ENCODE measurements around the gene CCR2.

The CCR2 gene

GRCh38 chr3:46393011-46393410 lies 39.1 kb downstream of the CCR2 start:
- TF ChIP-seq, protein P1, sequence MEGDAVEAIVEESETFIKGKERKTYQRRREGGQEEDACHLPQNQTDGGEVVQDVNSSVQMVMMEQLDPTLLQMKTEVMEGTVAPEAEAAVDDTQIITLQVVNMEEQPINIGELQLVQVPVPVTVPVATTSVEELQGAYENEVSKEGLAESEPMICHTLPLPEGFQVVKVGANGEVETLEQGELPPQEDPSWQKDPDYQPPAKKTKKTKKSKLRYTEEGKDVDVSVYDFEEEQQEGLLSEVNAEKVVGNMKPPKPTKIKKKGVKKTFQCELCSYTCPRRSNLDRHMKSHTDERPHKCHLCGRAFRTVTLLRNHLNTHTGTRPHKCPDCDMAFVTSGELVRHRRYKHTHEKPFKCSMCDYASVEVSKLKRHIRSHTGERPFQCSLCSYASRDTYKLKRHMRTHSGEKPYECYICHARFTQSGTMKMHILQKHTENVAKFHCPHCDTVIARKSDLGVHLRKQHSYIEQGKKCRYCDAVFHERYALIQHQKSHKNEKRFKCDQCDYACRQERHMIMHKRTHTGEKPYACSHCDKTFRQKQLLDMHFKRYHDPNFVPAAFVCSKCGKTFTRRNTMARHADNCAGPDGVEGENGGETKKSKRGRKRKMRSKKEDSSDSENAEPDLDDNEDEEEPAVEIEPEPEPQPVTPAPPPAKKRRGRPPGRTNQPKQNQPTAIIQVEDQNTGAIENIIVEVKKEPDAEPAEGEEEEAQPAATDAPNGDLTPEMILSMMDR (IDR thresholded peaks at IDR 0.05; ENCODE audit: low read depth, low read length), result no peak
- TF ChIP-seq, protein P2, sequence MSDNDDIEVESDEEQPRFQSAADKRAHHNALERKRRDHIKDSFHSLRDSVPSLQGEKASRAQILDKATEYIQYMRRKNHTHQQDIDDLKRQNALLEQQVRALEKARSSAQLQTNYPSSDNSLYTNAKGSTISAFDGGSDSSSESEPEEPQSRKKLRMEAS (IDR thresholded peaks at IDR 0.05; ENCODE audit: low read depth, low read length), result no peak
- no peak for TF ChIP-seq POLR2A (IDR thresholded peaks at IDR 0.05; ENCODE audit: extremely low read depth, insufficient read length)
- no peak for TF ChIP-seq MYC (IDR thresholded peaks at IDR 0.05; ENCODE audit: low read depth, low read length)
- DNase-seq (ENCODE audit: low read depth), result no peak
- H3K4me3 ChIP-seq (ENCODE audit: low read depth, low read length), result no peak overlapping the region

DNA sequence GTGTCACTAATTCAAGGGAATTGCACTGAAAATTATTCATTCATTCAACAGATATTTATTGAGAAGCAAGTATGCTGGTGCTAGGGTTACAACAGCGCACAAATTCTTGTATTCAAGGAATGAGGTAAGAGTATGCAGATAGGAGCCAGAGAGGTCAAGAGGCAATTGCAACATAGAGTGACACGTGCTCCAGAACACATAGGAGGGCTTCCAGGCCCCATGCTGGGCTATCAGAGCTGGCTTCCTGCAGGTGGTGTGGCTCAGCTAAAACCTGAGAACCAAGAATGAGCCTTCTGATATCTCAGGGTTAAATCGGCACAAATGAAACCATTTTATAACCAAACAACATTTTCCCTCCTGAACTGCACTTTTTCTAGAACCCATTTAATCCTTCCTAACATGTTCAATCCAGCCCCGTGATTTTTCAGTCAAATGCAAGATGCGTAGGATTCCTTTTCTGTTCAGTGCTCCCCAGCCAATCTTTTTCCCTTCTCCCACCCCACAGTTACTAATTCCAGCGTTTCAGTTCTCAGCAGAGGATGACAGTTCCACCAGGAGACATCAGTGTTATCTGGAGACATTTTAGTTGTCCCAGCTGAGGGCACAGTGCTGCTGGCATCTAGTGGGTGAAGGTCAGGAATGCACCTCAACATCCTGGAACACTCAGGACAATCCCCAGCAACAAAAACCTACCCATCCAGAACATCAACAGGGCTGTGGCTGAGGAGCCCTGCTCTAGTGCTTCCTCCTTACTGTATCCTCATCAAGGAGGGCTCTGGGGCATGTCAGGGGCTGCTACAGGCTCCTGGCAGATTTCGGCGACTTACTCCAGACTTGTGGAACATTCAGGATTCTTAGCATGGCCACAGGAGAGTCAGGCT lies 39.9 kb downstream of the CCR2 start:
- TF ChIP-seq, protein P2 (IDR thresholded peaks at IDR 0.05; ENCODE audit: low read depth, low read length), result peak; percentile 100
- TF ChIP-seq POLR2A (IDR thresholded peaks at IDR 0.05; ENCODE audit: extremely low read depth, insufficient read length) (no peak), MYC (IDR thresholded peaks at IDR 0.05; ENCODE audit: low read depth, low read length) (peak; percentile 99)
- TF ChIP-seq, protein P1 (IDR thresholded peaks at IDR 0.05; ENCODE audit: low read depth, low read length), result no peak
- peak; percentile 93 for DNase-seq (ENCODE audit: low read depth)
- no peak overlapping the region for H3K4me3 ChIP-seq (ENCODE audit: low read depth, low read length)

- no peak overlapping the region for H3K4me3 ChIP-seq (ENCODE audit: low read depth, low read length)
- no peak for TF ChIP-seq MYC (IDR thresholded peaks at IDR 0.05; ENCODE audit: low read depth, low read length)
- TF ChIP-seq, protein P1 (IDR thresholded peaks at IDR 0.05; ENCODE audit: low read depth, low read length), result no peak
- TF ChIP-seq, protein P2 (IDR thresholded peaks at IDR 0.05; ENCODE audit: low read depth, low read length), result no peak
- no peak for TF ChIP-seq POLR2A (IDR thresholded peaks at IDR 0.05; ENCODE audit: extremely low read depth, insufficient read length)
- peak; percentile 62 for DNase-seq (ENCODE audit: low read depth)
Observed at GRCh38 chr3:46395210-46395661, 41.3 kb downstream of the CCR2 start.

DNA sequence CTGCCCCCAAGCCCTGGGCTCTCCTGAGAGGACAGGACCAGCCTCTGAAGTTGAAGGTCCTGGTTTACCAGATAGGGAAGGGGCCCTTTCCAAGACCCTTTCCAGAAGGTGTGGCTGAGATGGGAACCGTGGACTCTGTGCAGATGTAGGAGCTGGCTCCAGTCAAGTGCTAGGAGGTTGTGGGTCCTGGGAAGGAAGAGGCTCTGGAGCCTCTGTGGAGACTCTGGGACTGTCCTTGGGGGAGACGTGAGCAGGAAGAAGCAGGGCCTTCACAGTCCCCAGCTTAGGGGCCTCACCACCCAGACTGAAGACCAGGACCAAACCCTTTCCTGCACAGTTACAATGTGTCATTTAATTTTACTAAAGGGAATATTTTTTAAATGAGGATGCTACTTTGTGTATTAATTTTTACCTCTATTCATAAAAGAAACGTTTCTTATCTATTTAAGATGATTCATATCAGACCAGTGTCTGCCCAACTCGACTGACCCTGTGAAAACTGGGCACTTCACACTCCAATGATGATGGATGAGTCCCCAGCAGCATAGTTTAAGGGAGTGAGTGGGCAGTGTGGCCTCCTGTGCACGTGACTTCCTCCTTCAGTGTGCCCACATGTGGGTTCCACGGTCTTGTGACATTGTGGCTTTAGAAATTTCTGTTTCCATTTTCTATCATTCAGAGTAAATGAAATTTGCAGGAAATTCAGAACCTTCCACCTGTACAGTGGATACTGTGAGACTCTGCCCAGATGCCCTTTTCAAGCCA lies 42.0 kb downstream of the CCR2 start:
- H3K4me3 ChIP-seq (ENCODE audit: low read depth, low read length), result no peak overlapping the region
- DNase-seq (ENCODE audit: low read depth), result peak; percentile 70
- TF ChIP-seq POLR2A (IDR thresholded peaks at IDR 0.05; ENCODE audit: extremely low read depth, insufficient read length) (no peak), MYC (IDR thresholded peaks at IDR 0.05; ENCODE audit: low read depth, low read length) (peak; percentile 67)
- TF ChIP-seq, protein P1 (IDR thresholded peaks at IDR 0.05; ENCODE audit: low read depth, low read length), result no peak
- TF ChIP-seq, protein P2 (IDR thresholded peaks at IDR 0.05; ENCODE audit: low read depth, low read length), result peak; percentile 97

DNA sequence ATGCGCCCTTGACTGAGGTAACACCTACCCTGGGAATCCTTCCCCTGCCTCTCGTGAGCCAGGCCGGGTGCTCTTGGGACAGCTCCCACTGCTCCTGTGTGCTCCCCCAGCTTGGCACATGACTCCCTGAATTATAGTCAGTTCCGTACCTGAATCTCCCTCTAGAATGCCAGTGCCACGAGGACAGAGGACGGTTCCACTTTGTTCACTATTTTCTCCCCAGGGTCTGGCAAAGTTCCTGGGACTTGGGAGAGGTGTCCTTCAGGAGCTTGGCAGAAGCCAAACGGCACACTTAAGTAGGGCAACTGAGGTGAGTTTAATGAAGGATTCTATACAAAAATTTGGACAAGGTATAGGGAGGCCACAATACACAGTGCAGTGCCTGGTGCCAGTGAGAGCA lies 43.2 kb downstream of the CCR2 start:
- no peak overlapping the region for H3K4me3 ChIP-seq (ENCODE audit: low read depth, low read length)
- no peak for DNase-seq (ENCODE audit: low read depth)
- TF ChIP-seq, protein P1 (IDR thresholded peaks at IDR 0.05; ENCODE audit: low read depth, low read length), result no peak
- TF ChIP-seq, protein P2 (IDR thresholded peaks at IDR 0.05; ENCODE audit: low read depth, low read length), result no peak
- TF ChIP-seq POLR2A (IDR thresholded peaks at IDR 0.05; ENCODE audit: extremely low read depth, insufficient read length) (no peak), MYC (IDR thresholded peaks at IDR 0.05; ENCODE audit: low read depth, low read length) (no peak)
